DOHH2 (cell line): ENCODE measurements around the gene FREM2.

ENCODE experiments used
- CTCF ChIP-seq: fragments of 200-600 bp; sonication (generic); IDR thresholded peaks from one replicate; pipeline ENCODE4 v1.5.1; 2014; ENCODE audit warnings: antibody characterized with exemption, mild to moderate bottlenecking, low read depth, low read length; ENCODE audit not compliant: poor library complexity, severe bottlenecking
- EZH2phosphoT487 ChIP-seq: fragments of 200-600 bp; sonication (generic); IDR thresholded peaks from 2 replicates; pipeline ENCODE4 v1.6.1; 2017; ENCODE audit warnings: borderline replicate concordance, mild to moderate bottlenecking, antibody characterized with exemption, low read length, moderate library complexity, mixed read lengths

DNA sequence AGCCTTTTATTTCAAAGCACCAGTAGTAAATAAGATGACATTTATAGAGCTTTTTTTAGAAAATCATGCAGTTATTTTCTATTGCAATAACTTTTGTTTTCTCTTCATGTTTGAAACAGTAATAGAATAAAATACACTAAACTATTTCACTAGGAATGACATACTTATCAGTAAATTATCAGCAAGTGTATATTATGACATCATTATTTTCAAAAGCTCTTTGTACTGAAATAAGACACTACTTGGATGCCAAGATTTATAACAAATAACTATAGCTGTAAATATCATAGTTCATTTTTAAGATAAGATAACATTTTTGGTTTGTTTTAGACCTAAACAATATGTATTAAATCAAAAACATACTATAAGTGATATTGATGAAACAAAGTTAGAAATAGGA is 246.9 kb downstream of the FREM2 start:
- TF ChIP-seq EZH2phosphoT487 (no peak), CTCF (no peak)
